Skin epidermis (tissue), 12 donors: Measurements from ENCODE around the gene HSFX3.
A peak's percentile ranks its signal among the peaks of the same experiment; 100 is the strongest.
"Not testable (repeated sequence)": the region's sequence is repeated elsewhere in the genome, so short reads cannot be mapped to it uniquely, and the experiment has no call there.

Source experiments
- H3K27ac ChIP-seq, 21 experiments: fragments of 200-600 bp; sonication (generic) in 11 of 21; one replicate each; pipeline ENCODE4 v1.5.0; 2020; ENCODE audit warnings: mild to moderate bottlenecking in 3 of 21, inconsistent platforms in 2 of 21, moderate library complexity in 2 of 21
- H3K4me3 ChIP-seq, 7 experiments: fragments of 200-600 bp; sonication (generic) in 2 of 7; one replicate each; pipeline ENCODE4 v1.5.0; 2020; ENCODE audit warnings: inconsistent platforms in 2 of 7, mild to moderate bottlenecking in 2 of 7, moderate library complexity in 1 of 7

HSFX3 gene

GRCh38 chrX:149521438-149521837 lies 28.3 kb downstream of the HSFX3 start:
- no peak overlapping the region for H3K4me3 ChIP-seq
- H3K27ac ChIP-seq = peak overlapping the region in 5 of 21 experiments; percentile 14 to 68 (median 38)

GRCh38 chrX:149520636-149521277 lies 29.0 kb downstream of the HSFX3 start:
- H3K4me3 ChIP-seq = not testable (repeated sequence)
- peak overlapping the region in 5 of 21 experiments; percentile 14 to 68 (median 38) for H3K27ac ChIP-seq

DNA sequence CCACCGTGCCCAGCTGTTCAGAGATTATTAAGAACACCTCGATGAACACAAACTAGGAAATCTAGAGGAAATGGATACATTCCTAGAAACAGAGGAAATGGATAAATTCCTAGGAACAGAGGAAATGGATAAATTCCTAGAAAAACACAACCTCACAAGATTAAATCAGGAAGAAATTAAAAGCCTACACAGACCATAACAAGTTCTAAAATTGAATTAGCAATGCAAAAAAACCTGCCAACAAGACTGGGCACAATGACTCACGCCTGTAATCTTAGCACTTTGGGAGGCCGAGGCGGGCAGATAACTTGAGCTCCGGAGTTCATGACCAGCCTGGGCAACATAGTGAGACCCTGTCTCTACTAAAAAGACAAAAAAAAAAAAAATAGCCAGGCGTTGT lies 31.5 kb downstream of the HSFX3 start:
- no peak overlapping the region for H3K4me3 ChIP-seq
- no peak overlapping the region for H3K27ac ChIP-seq

DNA sequence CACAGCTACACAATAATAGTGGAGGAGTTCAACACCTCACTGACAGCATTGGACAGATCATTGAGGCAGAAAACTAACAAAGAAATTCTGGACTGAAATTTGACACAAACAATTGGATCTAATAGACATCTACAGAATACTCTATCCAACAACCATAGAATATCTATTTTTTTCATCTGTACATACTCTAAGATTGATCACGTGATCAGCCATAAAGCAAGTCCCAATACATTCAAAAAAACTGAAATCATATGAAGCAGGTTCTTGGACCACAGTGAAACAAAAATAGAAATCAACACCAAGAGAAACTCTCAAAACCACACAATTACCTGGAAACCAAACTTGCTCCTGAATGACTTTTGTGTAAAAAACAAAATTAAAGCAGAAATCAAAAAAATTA lies 32.4 kb downstream of the HSFX3 start:
- no peak overlapping the region for H3K27ac ChIP-seq

GRCh38 chrX:149516604-149517003 lies 33.1 kb downstream of the HSFX3 start:
- H3K27ac ChIP-seq = no peak overlapping the region
- no peak overlapping the region for H3K4me3 ChIP-seq

More for the DNA sequence above, 32.4 kb downstream of the HSFX3 start:
- no peak overlapping the region for H3K4me3 ChIP-seq

DNA sequence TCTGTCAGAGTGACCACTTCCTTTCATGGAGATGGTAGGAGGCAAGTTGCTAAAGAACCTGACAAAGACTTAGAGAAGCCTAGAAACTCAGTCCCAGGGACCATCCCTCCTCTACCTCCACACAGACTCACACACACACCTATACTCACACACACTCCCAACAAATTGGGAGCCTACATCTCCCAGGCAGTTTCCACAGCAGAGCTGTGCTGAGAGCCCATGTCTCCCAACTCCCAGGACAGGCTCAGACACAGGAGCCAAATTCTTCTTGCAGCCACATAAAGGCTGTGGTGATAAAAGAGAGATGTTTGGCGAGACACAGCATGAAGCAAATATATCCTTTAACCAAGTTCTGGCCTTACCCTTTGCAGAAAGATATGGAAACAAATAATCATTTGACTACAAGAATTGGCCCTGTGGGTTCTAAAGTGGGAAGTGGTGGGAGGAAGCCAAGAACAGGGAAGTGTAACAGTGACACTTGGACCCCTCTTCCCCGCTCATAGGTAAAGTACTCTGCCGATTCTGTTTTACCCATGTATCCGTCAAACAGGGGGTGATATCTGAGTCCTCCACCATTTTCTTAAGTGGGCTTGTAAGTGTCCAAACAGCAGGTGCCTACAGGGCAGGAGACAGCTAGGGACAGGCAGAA lies 33.6 kb downstream of the HSFX3 start:
- Histone ChIP-seq H3K4me3 (no peak overlapping the region), H3K27ac (peak overlapping the region in 1 of 21 experiments; percentile 58)

DNA sequence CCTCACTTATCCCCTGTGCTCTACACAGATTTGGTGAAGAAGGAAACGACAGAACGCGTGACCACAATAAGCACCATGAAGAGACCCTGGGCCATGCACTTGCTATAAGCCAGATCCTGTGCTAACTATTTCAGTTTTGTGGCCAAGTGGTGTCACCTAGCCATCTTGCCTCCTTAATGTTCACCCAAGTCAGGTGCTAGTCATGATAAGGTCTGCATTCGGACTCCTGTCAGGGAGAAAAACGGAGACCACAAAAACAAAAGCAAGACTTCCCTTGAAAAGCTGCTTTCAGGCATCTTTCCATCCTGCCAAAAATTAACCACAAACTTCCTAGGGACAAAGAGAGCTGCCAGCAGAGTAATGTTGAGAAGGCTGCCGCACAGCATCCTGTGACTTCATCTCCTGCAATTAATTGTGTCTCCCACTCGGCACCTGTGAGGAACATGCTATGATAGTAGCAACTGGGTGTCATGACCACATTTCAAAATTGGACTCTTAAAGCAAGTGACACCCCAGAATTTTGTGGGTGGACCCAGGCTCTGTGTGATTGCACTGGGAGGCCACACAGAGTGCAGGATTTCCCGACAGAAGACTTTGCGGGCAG lies 35.8 kb downstream of the HSFX3 start:
- H3K27ac ChIP-seq = peak overlapping the region in 2 of 21 experiments; percentile 18 to 70
- no peak overlapping the region for H3K4me3 ChIP-seq

DNA sequence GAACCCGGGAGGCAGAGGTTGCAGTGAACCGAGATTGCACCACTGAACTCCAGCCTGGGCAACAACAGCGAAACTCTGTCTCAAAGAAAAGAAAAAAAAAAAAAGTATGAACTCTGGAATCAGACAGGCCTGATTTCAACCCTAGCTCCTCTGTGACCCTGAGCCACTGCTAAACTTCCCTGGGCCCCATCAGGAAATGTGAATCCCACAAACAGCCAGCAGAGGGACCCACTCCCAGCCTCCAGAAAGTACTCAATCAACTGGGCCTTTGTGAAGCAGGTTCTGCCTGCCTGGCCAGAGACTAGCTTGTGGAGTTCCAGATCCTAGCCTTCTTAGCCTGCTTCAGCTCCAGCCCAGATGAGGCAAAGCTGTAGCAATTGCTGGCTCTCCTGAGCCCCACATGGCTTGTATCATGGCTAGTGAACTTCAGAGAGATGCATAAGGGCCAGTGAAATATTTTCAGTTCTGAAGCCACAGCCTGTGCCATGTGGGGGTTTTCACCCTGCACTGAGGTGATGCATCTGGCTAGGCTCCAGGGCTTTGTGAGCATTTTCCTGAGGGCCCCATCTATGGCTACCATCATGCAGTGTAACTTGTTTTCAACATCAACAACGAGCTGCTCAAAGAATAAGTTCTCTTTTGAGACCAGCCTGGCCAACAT lies 37.4 kb downstream of the HSFX3 start:
- Histone ChIP-seq H3K27ac (peak overlapping the region in 6 of 21 experiments; percentile 5 to 70 (median 29)), H3K4me3 (no peak overlapping the region)

DNA sequence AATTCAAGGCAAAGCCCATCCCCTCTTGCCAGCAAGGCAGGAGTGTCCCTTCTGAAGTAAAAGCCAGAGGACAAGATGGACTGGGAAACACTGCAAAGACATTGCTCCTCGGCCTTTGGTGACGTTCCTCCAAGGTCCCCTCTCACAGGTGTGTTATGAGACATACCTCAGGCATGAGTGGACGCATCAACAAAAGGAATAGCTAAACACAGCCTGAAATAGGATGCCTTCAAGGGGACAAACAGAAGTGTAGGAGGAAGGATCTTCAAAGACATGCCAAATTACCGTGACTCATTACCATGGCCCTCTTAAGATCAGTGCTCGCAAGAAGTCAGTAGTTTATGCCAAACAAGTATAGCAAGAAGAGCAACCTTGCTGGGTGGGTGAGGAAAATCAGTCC lies 38.6 kb downstream of the HSFX3 start:
- peak overlapping the region in 1 of 21 experiments; percentile 9 for H3K27ac ChIP-seq

GRCh38 chrX:149510386-149510785 lies 39.3 kb downstream of the HSFX3 start:
- H3K4me3 ChIP-seq = no peak overlapping the region
- no peak overlapping the region for H3K27ac ChIP-seq

More for the DNA sequence above, 38.6 kb downstream of the HSFX3 start:
- no peak overlapping the region for H3K4me3 ChIP-seq

GRCh38 chrX:149508467-149508866 lies 41.3 kb downstream of the HSFX3 start:
- H3K4me3 ChIP-seq = no peak overlapping the region
- H3K27ac ChIP-seq = no peak overlapping the region

DNA sequence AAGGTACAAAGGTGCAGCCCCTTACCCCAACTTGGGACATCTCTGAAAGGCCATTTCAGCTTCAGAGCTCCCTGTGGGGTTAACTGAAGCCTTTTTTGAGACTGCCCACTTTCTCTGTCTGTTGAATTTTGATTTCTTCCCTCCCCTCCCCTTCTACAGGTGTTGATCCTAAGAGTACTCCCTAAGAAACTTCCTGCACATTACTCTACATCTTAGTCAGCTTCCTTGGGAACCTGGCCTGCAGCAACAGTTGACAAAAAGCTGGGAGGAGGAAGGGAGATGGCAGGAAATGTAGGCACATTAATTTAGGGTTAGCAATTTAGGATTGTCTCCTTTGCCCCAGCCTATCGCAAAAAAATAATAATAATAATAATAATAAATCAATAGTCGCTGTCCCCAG lies 43.4 kb downstream of the HSFX3 start:
- Histone ChIP-seq H3K4me3 (no peak overlapping the region), H3K27ac (no peak overlapping the region)

- peak overlapping the region in 14 of 21 experiments; percentile 84 to 94 (median 89) for H3K27ac ChIP-seq
- peak overlapping the region in 2 of 7 experiments; percentile 44 to 57 for H3K4me3 ChIP-seq
Measured at GRCh38 chrX:149505671-149506070, 44.1 kb downstream of the HSFX3 start.

DNA sequence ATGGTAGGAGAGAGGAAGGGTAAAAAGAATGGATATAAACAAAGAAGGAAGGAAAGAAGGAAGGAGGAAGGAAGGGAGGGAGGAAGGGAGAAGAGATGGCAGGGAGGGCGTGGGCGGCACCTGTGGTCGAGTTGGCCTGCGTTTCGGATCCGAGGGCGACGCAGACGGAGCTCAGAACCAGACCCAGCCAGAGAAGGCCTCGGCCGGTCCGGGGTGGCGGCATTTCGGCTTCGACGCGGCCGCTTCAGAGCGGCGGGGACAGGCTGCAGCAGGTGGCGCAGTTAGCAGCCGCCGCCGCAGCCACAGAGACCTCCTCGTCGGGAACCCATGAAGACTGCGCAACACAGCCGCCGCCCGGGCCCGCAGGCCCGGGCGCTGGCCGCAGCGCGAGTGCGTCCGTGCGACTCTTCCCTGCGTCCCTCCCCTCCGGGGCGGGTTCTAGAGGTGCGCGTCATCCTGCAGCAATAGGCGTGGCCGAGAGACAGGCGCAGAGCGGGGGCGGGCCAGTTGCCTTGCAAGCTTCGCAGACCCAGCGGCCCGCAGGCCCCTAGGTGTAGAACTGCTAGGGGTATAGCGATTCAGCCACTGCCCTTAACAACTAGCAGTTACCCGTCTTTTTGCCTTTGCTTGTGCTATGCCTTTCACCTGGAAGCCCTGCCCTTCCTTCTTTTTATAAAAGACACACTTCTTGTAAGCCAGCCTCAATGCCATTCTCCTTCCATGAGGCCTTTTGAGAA lies 44.6 kb downstream of the HSFX3 start, which contains the start of gene IDS:
Gene IDS (minus strand): TSS at position 392 of the 737 bp plus-strand sequence. CDS start 169 bp downstream, at position 223.
- H3K27ac ChIP-seq = peak within 1 kb of the TSS; percentile 58 to 94 (median 88)
- peak within 1 kb of the TSS; percentile 36 to 57 (median 51) for H3K4me3 ChIP-seq

DNA sequence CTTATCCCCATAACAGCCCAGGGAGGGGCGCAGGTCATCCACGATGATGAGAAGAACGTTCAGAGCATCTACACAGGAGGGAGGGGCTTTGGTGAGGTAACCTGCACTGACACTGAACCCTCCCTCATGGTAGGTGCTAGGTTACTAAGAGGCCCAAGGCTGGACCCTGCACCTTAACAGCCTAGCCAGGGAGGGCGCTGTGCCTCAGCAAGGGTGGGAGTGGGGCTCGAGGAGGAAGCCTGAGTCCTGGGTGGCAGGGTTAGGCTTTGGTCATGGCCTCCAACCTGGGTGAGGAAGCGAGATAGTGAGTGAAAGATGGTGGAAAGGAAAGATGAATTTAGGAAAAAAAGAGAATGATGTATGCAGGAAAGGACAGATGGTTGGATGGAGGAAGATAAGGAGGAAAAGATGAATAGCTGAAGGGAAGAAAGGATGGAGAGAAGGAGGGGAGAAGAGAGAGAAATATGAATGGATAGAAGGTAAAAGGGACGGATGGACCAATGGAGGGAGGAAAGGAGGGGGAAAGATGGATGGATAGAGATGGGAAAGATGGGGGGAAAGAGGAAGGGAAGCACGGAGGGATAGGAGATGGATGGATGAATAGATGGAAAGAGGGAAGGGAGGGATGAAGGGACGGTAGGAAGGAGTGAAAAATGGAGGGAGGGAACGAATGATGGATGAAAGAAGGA lies 45.4 kb downstream of the HSFX3 start:
- peak overlapping the region; percentile 58 to 94 (median 88) for H3K27ac ChIP-seq
- H3K4me3 ChIP-seq = peak overlapping the region; percentile 36 to 57 (median 51)

DNA sequence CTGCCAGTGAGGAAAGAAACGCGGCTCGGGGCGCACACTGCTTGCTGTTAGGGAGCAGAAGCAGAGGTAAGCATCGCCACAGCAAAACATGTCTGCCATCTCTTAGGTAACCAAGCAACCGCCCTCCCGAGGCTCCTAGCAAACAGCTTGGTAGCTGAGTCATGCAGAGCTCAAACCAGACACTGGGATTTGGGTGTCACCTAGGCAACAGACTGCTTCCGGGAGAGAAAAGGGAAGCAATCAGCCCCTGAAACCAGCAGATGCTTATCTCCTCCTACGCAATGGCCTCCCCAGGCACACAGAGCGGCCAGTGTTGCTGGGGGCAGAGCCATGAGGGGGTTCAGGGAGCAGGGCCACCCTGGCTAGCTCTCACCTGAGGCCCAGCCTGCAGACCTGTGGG lies 46.3 kb downstream of the HSFX3 start:
- peak overlapping the region in 4 of 7 experiments; percentile 44 to 57 (median 52) for H3K4me3 ChIP-seq

DNA sequence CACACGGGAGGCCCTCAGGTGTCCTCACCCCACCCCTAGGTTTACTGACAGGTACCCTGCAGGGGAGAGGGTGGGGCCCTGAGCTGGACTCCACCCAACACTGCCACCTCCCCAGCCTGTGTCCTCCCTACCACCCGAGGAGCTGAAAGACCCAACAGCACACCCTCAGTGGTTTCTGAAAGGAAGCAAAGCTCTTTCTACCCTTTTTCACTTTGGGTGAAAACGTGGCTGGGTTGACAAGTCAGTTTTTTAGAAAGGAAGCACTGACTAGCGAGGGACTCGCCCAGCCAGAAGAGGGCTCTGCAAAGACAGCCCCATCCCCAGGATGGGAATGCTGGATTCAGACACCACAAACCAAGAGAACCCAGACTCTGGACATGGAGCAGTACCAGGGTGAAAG lies 46.8 kb downstream of the HSFX3 start:
- peak overlapping the region in 2 of 21 experiments; percentile 24 to 26 for H3K27ac ChIP-seq
- H3K4me3 ChIP-seq = not testable (repeated sequence)

More for the DNA sequence above, 46.3 kb downstream of the HSFX3 start:
- peak overlapping the region in 6 of 21 experiments; percentile 24 to 94 (median 88) for H3K27ac ChIP-seq

- H3K4me3 ChIP-seq = no peak overlapping the region
- H3K27ac ChIP-seq = no peak overlapping the region
Measured at GRCh38 chrX:149499766-149500165, 50.0 kb downstream of the HSFX3 start.

GRCh38 chrX:149498767-149499166 lies 51.0 kb downstream of the HSFX3 start:
- no peak overlapping the region for H3K27ac ChIP-seq
- no peak overlapping the region for H3K4me3 ChIP-seq
